Stimulated activated CD4-positive, alpha-beta T cell treated with anti-CD3 and anti-CD28 coated beads, Interleukin-4, amount 100 ng/mL, for 4 hours (primary cell): ENCODE data around the gene MAP4K3.

Experiments
- DNase-seq, 2 experiments: peaks; one replicate each; pipeline ENCODE4 v3.0.0-alpha.2; 2020

The MAP4K3 gene

GRCh38 chr2:39443009-39443408 is 5.9 kb upstream of the MAP4K3 start:
- no peak for DNase-seq

GRCh38 chr2:39437522-39438296 is 624 bp upstream of the MAP4K3 start:
- DNase-seq, result peak; percentile 7 to 29

GRCh38 chr2:39435741-39436591 is 1.1 kb downstream of the MAP4K3 start:
- DNase-seq, result peak in 1 of 2 experiments; percentile 2

- DNase-seq, result no peak
These were observed 1.9 kb downstream of the MAP4K3 start for GRCh38 chr2:39435234-39435633.

GRCh38 chr2:39434233-39434897 is 2.7 kb downstream of the MAP4K3 start:
- DNase-seq, result no peak

GRCh38 chr2:39433586-39434195 is 3.4 kb downstream of the MAP4K3 start:
- DNase-seq, result no peak

GRCh38 chr2:39432701-39433100 is 4.4 kb downstream of the MAP4K3 start:
- DNase-seq, result no peak

- DNase-seq, result no peak
These were observed 5.3 kb downstream of the MAP4K3 start for GRCh38 chr2:39431592-39432316.

GRCh38 chr2:39429746-39430145 is 7.3 kb downstream of the MAP4K3 start:
- no peak for DNase-seq

- no peak for DNase-seq
These were observed 12.1 kb downstream of the MAP4K3 start for GRCh38 chr2:39424951-39425350.

- no peak for DNase-seq
These were observed 14.4 kb downstream of the MAP4K3 start for GRCh38 chr2:39422700-39423099.

- DNase-seq, result no peak
These were observed 15.7 kb downstream of the MAP4K3 start for GRCh38 chr2:39421354-39421753.

GRCh38 chr2:39419282-39420223 is 17.5 kb downstream of the MAP4K3 start:
- DNase-seq, result no peak

- no peak for DNase-seq
These were observed 18.6 kb downstream of the MAP4K3 start for GRCh38 chr2:39418491-39418890.

GRCh38 chr2:39416140-39416539 is 20.9 kb downstream of the MAP4K3 start:
- DNase-seq, result no peak

GRCh38 chr2:39413063-39413737 is 23.9 kb downstream of the MAP4K3 start:
- no peak for DNase-seq

- no peak for DNase-seq
These were observed 25.7 kb downstream of the MAP4K3 start for GRCh38 chr2:39411181-39411944.

- DNase-seq, result no peak
These were observed 27.2 kb downstream of the MAP4K3 start for GRCh38 chr2:39409697-39410389.
